OCI-LY1 (cell line): ENCODE results near the gene KCNK3.

Experiments used
- H2AFZ ChIP-seq: fragments of 200-600 bp; sonication (generic), shearing (Covaris generic); 2 replicates; pipeline ENCODE4 v1.6.0; 2014; ENCODE audit warnings: antibody characterized with exemption, mild to moderate bottlenecking, low read length
- H3F3A ChIP-seq: fragments of 200-600 bp; sonication (generic), shearing (Covaris generic); 2 replicates; pipeline ENCODE4 v1.6.0; 2014; ENCODE audit warnings: mild to moderate bottlenecking, antibody characterized with exemption, low read length, moderate library complexity; ENCODE audit not compliant: insufficient read depth
- H3K27ac ChIP-seq: fragments of 200-600 bp; sonication (generic); 2 replicates; pipeline ENCODE4 v1.5.1; 2014; ENCODE audit warnings: low read length, mixed run types, mild to moderate bottlenecking, low read depth; ENCODE audit not compliant: poor library complexity, severe bottlenecking
- H3K27me3 ChIP-seq: fragments of 200-600 bp; sonication (generic); 2 replicates; pipeline ENCODE4 v1.6.0; 2014; ENCODE audit warnings: antibody characterized with exemption, mild to moderate bottlenecking, low read length, moderate library complexity; ENCODE audit not compliant: insufficient read depth
- H3K36me3 ChIP-seq: fragments of 200-600 bp; sonication (generic); 2 replicates; pipeline ENCODE4 v1.6.1; 2014; ENCODE audit warnings: mild to moderate bottlenecking, antibody characterized with exemption, low read length, moderate library complexity, mixed read lengths; ENCODE audit not compliant: insufficient read depth
- H3K4me1 ChIP-seq: fragments of 200-600 bp; sonication (generic); 2 replicates; pipeline ENCODE4 v1.5.1; 2014; ENCODE audit warnings: mild to moderate bottlenecking, low read length, moderate library complexity; ENCODE audit not compliant: insufficient read depth, severe bottlenecking
- H3K4me2 ChIP-seq: fragments of 200-600 bp; sonication (generic), shearing (Covaris generic); 2 replicates; pipeline ENCODE4 v1.6.1; 2014; ENCODE audit warnings: low read length
- H3K4me3 ChIP-seq: fragments of 200-600 bp; sonication (generic); 2 replicates; pipeline ENCODE4 v1.5.1; 2014; ENCODE audit warnings: low read length, low read depth, mild to moderate bottlenecking, mixed read lengths; ENCODE audit not compliant: poor library complexity, severe bottlenecking
- H3K79me2 ChIP-seq: fragments of 200-600 bp; shearing (Covaris generic); 2 replicates; pipeline ENCODE4 v1.6.1; 2016; ENCODE audit warnings: mixed run types, low read length, mixed read lengths; ENCODE audit not compliant: insufficient read depth
- H3K9ac ChIP-seq: fragments of 200-600 bp; sonication (generic), shearing (Covaris generic); 2 replicates; pipeline ENCODE4 v1.6.1; 2014; ENCODE audit warnings: mild to moderate bottlenecking, low read length, mixed read lengths
- H3K9me2 ChIP-seq: fragments of 200-600 bp; sonication (generic), shearing (Covaris generic); 2 replicates; pipeline ENCODE4 v1.6.1; 2014; ENCODE audit warnings: low read depth, mild to moderate bottlenecking, low read length, mixed read lengths
- H3K9me3 ChIP-seq: fragments of 200-600 bp; shearing (Covaris generic); 2 replicates; pipeline ENCODE4 v1.6.1; 2014; ENCODE audit warnings: low read length, mixed read lengths
- H4K20me1 ChIP-seq: fragments of 200-600 bp; sonication (generic), shearing (Covaris generic); 2 replicates; pipeline ENCODE4 v1.6.0; 2016; ENCODE audit warnings: mild to moderate bottlenecking, low read length; ENCODE audit not compliant: insufficient read depth
- EZH2 ChIP-seq: fragments of 200-600 bp; sonication (generic), shearing (Covaris generic); IDR thresholded peaks from 2 replicates; pipeline ENCODE4 v1.8.0; 2017; ENCODE audit warnings: borderline replicate concordance, mixed run types, mild to moderate bottlenecking, antibody characterized with exemption, low read length, moderate library complexity, mixed read lengths
- TF ChIP-seq, protein P1 (sequence below): fragments of 200-600 bp; sonication (generic), shearing (Covaris generic); IDR thresholded peaks from 2 replicates; pipeline ENCODE4 v1.5.1; 2017; ENCODE audit warnings: mild to moderate bottlenecking, antibody characterized with exemption, low read length, moderate library complexity, mixed read lengths

Gene KCNK3

DNA sequence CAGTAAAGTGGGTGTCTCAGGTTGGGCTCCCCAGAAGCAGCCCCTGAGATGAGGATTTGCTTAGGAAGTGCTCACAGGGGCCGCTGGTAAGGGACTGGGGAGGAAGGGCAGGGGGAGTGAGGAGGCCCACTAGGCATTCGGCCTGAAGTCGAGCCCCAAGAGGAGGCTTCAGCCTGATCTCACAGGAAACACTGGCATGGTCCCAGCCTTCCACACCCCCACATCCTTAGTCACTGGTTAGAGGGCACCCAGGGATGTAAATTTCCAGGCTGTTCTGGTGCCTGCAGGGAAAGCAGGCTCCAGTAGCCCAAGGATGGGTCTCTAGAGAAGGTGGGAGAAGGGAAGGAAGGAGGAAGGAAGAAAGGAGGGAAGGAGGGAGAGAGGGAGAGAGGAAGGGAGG, 22.4 kb upstream of the KCNK3 start:
- H2AFZ ChIP-seq = no peak overlapping the region
- no peaks in the 10 kb centered on the region for H3F3A ChIP-seq
- H3K27ac ChIP-seq = no peak overlapping the region
- no peak for TF ChIP-seq EZH2
- TF ChIP-seq, protein P1, sequence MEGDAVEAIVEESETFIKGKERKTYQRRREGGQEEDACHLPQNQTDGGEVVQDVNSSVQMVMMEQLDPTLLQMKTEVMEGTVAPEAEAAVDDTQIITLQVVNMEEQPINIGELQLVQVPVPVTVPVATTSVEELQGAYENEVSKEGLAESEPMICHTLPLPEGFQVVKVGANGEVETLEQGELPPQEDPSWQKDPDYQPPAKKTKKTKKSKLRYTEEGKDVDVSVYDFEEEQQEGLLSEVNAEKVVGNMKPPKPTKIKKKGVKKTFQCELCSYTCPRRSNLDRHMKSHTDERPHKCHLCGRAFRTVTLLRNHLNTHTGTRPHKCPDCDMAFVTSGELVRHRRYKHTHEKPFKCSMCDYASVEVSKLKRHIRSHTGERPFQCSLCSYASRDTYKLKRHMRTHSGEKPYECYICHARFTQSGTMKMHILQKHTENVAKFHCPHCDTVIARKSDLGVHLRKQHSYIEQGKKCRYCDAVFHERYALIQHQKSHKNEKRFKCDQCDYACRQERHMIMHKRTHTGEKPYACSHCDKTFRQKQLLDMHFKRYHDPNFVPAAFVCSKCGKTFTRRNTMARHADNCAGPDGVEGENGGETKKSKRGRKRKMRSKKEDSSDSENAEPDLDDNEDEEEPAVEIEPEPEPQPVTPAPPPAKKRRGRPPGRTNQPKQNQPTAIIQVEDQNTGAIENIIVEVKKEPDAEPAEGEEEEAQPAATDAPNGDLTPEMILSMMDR = no peak
- no peaks in the 10 kb centered on the region for H3K79me2 ChIP-seq
- no peaks in the 10 kb centered on the region for H3K27me3 ChIP-seq
- H4K20me1 ChIP-seq = no peaks in the 10 kb centered on the region
- 0 out of 2 replicates have a peak, but pooled peaks cover 3% of the 10 kb centered on the region for H3K9me3 ChIP-seq
- no peaks in the 10 kb centered on the region for H3K36me3 ChIP-seq
- H3K4me3 ChIP-seq = no peak overlapping the region
- no peak overlapping the region for H3K9ac ChIP-seq
- H3K9me2 ChIP-seq = no peaks in the 10 kb centered on the region
- no peak overlapping the region for H3K4me2 ChIP-seq
- no peaks in the 10 kb centered on the region for H3K4me1 ChIP-seq

DNA sequence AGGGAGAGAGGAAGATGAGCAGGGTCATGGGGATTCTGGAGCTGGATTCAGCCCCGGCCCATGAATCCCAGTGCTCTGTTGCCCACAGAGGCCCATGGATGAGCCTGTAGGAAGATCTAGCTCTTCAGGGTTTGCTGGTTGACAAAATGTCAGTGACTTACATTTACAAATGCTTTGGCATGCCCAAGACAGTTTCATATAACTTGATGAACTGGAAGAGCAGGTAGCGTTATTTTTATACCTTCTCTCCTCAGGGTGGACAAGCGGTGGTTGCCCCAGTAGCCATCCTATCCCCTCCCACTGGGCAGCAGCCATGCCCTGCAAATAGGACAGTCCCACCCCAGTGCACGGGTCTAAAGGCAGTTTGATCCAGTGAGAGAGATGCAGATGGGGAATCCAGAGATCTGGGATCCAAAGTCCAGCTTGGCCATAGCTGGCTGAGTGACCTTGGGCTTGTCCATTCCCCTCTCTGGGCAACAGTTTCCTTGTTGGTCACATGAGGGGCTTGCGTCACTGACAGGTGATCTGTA, 21.5 kb upstream of the KCNK3 start:
- no peaks in the 10 kb centered on the region for H3K79me2 ChIP-seq
- no peak overlapping the region for H3K4me3 ChIP-seq
- no peak overlapping the region for H3K9ac ChIP-seq
- H2AFZ ChIP-seq = no peak overlapping the region
- no peaks in the 10 kb centered on the region for H3K9me3 ChIP-seq
- H3K9me2 ChIP-seq = no peaks in the 10 kb centered on the region
- no peak for TF ChIP-seq EZH2
- TF ChIP-seq, protein P1 = no peak
- no peak overlapping the region for H3K27ac ChIP-seq
- H3K4me1 ChIP-seq = no peaks in the 10 kb centered on the region
- no peaks in the 10 kb centered on the region for H3F3A ChIP-seq
- no peak overlapping the region for H3K4me2 ChIP-seq
- H3K36me3 ChIP-seq = no peaks in the 10 kb centered on the region
- H3K27me3 ChIP-seq = no peaks in the 10 kb centered on the region
- no peaks in the 10 kb centered on the region for H4K20me1 ChIP-seq

DNA sequence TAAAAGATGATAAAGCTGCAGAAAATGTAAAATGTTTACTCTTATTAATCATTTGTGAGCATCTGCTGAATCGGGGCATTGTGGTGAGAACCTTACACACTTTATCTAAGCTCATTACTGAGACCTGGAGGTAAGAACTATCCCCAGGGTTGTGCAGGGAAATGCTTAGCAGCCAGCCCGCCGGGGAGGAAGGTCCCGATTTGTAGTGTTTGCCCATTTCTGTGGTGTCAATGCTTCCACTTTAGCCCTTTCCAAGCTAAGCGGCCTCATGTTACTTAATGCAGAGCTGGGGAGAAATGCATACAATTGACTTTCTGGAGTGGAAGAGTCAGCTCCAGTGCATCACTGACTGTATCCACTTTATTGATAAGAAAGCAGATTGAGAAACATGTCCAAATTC, 20.8 kb upstream of the KCNK3 start:
- Histone ChIP-seq H3F3A (no peaks in the 10 kb centered on the region), H3K9me3 (no peaks in the 10 kb centered on the region), H3K27ac (no peak overlapping the region), H3K4me2 (no peak overlapping the region), H3K4me3 (no peak overlapping the region), H3K4me1 (no peaks in the 10 kb centered on the region), H3K9ac (no peak overlapping the region), H2AFZ (no peak overlapping the region), H3K36me3 (no peaks in the 10 kb centered on the region), H4K20me1 (no peaks in the 10 kb centered on the region), H3K27me3 (no peaks in the 10 kb centered on the region), H3K9me2 (no peaks in the 10 kb centered on the region), H3K79me2 (no peaks in the 10 kb centered on the region)
- TF ChIP-seq, protein P1 = no peak
- no peak for TF ChIP-seq EZH2
